Measurements from ENCODE around the gene CAB39L.

DNA sequence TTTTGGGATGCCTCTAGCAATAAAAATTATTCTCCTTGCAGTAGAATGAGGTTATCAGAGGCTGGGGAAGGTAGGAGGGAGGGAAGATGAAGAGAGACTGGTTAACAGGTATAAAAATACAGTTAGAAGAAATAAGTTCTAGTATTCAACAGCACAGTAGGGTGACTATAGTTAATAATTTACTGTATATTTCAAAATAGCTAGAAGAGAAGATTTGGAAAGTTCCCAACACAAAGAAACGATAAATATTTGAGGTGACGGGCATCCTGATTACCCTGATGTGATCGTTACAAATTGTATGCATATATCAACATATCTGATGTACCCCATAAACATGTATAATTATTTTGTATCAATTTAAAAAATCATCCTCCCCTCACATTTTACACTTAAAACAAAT lies 102.3 kb downstream of the CAB39L start:
- TF ChIP-seq CTCF (IDR thresholded peaks at IDR 0.05; ENCODE audit: insufficient read depth, low read depth, low read length) (no peak), EZH2 (IDR thresholded peaks at IDR 0.05; ENCODE audit: insufficient read depth, low read length) (no peak)

Data from astrocyte (in vitro differentiated cells and primary cell).